ENCODE measurements around the gene BLOC1S6. TPM values are rescaled to one million over a fixed set of nuclear protein-coding genes. Genes with fewer than 3 reads are reported as not detected.

The BLOC1S6 gene
- total and polyA plus RNA-seq, 10 donors: 18.6 to 67.3 (median 47.8) TPM

- no peaks in the 10 kb centered on the region for H3K27me3 ChIP-seq (replicated peaks in 1 of 7)
- no peaks in the 10 kb centered on the region for H3K9me3 ChIP-seq
- intact Hi-C loops (cut with DNase I; ENCODE audit: low total_unique reads): no loop called here
- DNase-seq: no peak
- H3K36me3 ChIP-seq: no peaks in the 10 kb centered on the region
- no peak overlapping the region for H3K27ac ChIP-seq
- TF ChIP-seq CTCF (IDR thresholded peaks at IDR 0.05 in 8 of 11, conservative IDR thresholded peaks at IDR 0.05 in 3 of 11): no peak
- no peak for TF ChIP-seq POLR2A (IDR thresholded peaks at IDR 0.05)
- TF ChIP-seq POLR2AphosphoS5 (IDR thresholded peaks at IDR 0.05): no peak
- WGBS, 5 donors: 90 to 95% (median 95%) methylated on average over 9 of the region's 9 CpGs
- no peak overlapping the region for H3K4me3 ChIP-seq
- H3K4me1 ChIP-seq: no peaks in the 10 kb centered on the region
Measured at GRCh38 chr15:45549541-45550220, 37.5 kb upstream of the BLOC1S6 start.

- Histone ChIP-seq H3K36me3 (no peaks in the 10 kb centered on the region), H3K27ac (no peak overlapping the region), H3K27me3 (replicated peaks in 1 of 7) (no peaks in the 10 kb centered on the region), H3K9me3 (no peaks in the 10 kb centered on the region), H3K4me3 (no peak overlapping the region), H3K4me1 (no peaks in the 10 kb centered on the region)
- TF ChIP-seq POLR2A (IDR thresholded peaks at IDR 0.05) (no peak), POLR2AphosphoS5 (IDR thresholded peaks at IDR 0.05) (no peak), CTCF (IDR thresholded peaks at IDR 0.05 in 8 of 11, conservative IDR thresholded peaks at IDR 0.05 in 3 of 11) (no peak)
- 83 to 97% (median 86%) methylated on average over 3 of the region's 3 CpGs for WGBS, 5 donors
- no peak for DNase-seq
- intact Hi-C loops (cut with DNase I; ENCODE audit: low total_unique reads): no loop called here
Measured at GRCh38 chr15:45550436-45550835, 36.7 kb upstream of the BLOC1S6 start.

- no peaks in the 10 kb centered on the region for H3K9me3 ChIP-seq
- no peak overlapping the region for H3K4me3 ChIP-seq
- WGBS, 5 donors: 45 to 63% (median 52%) methylated on average over 3 of the region's 3 CpGs
- no peak for TF ChIP-seq POLR2A (IDR thresholded peaks at IDR 0.05)
- no peak for TF ChIP-seq POLR2AphosphoS5 (IDR thresholded peaks at IDR 0.05)
- no peak for TF ChIP-seq CTCF (IDR thresholded peaks at IDR 0.05 in 8 of 11, conservative IDR thresholded peaks at IDR 0.05 in 3 of 11)
- no peaks in the 10 kb centered on the region for H3K27me3 ChIP-seq (replicated peaks in 1 of 7)
- DNase-seq: no peak
- intact Hi-C loops (cut with DNase I; ENCODE audit: low total_unique reads): no loop called here
- H3K36me3 ChIP-seq: no peaks in the 10 kb centered on the region
- peaks cover 0 to 8% (median 0%) of the 10 kb centered on the region in 6 donors for H3K4me1 ChIP-seq
- H3K27ac ChIP-seq: no peak overlapping the region
Measured at GRCh38 chr15:45551676-45552075, 35.5 kb upstream of the BLOC1S6 start.

GRCh38 chr15:45555934-45556608 is 31.1 kb upstream of the BLOC1S6 start:
- 15 to 20% (median 17%) methylated on average over 3 of the region's 3 CpGs for WGBS, 5 donors
- intact Hi-C loops (cut with DNase I; ENCODE audit: low total_unique reads): no loop called here
- Histone ChIP-seq H3K4me1 (peaks cover 0 to 8% (median 0%) of the 10 kb centered on the region in 6 donors), H3K4me3 (no peak overlapping the region), H3K27me3 (replicated peaks in 1 of 7) (peaks cover 0 to 11% (median 0%) of the 10 kb centered on the region in 7 donors), H3K9me3 (no peaks in the 10 kb centered on the region), H3K27ac (no peak overlapping the region), H3K36me3 (no peaks in the 10 kb centered on the region)
- no peak for DNase-seq
- TF ChIP-seq POLR2A (IDR thresholded peaks at IDR 0.05) (no peak), CTCF (IDR thresholded peaks at IDR 0.05 in 8 of 11, conservative IDR thresholded peaks at IDR 0.05 in 3 of 11) (no peak), POLR2AphosphoS5 (IDR thresholded peaks at IDR 0.05) (no peak)
